HEK293 (cell line): ENCODE results near the gene TAAR5.
A peak's percentile ranks its signal among the peaks of the same experiment; 100 is the strongest.

Experiments
- CTCF ChIA-PET: fragments of 350-600 bp; formaldehyde crosslinking; extraction: SDS; loops from one replicate; lab custom pipeline; 2021; ENCODE audit warnings: antibody characterized with exemption; lab: Yijun Ruan, JAX
- POLR2A ChIA-PET: fragments of 300-600 bp; formaldehyde crosslinking; extraction: SDS; loops from one replicate; lab custom pipeline; 2020; ENCODE audit warnings: antibody characterized with exemption, inconsistent platforms; lab: Yijun Ruan, JAX
- H3K27ac ChIP-seq: fragments of 200-500 bp; sonication (Bioruptor generic); 2 replicates; pipeline ENCODE4 v1.5.1; 2014; ENCODE audit warnings: low read depth, low read length, control low read depth, inconsistent platforms; ENCODE audit errors: extremely low read depth
- H3K36me3 ChIP-seq, 2 experiments: fragments of 200-500 bp in 1 of 2; sonication (Bioruptor generic) in 1 of 2; 1 replicate in 1 of 2; 2 replicates in 1 of 2; pipeline ENCODE4 v1.5.1; 2014 to 2017; ENCODE audit warnings: inconsistent platforms in 2 of 2, low read length in 2 of 2; ENCODE audit not compliant: control insufficient read depth in 2 of 2, insufficient read depth in 1 of 2
- H3K4me1 ChIP-seq: fragments of 200-500 bp; sonication (Bioruptor generic); 2 replicates; pipeline ENCODE4 v1.5.1; 2014; ENCODE audit warnings: mild to moderate bottlenecking, low read length, inconsistent platforms; ENCODE audit not compliant: control insufficient read depth, insufficient read depth
- H3K4me3 ChIP-seq: 2 replicates; pipeline ENCODE4 v1.5.1; 2011; ENCODE audit warnings: low read depth, mild to moderate bottlenecking, control low read depth, low read length, moderate library complexity
- H3K9me3 ChIP-seq: fragments of 200-500 bp; sonication (Bioruptor generic); 2 replicates; pipeline ENCODE4 v1.5.1; 2014; ENCODE audit warnings: low read depth, low read length, inconsistent platforms; ENCODE audit not compliant: control insufficient read depth, insufficient read depth
- SALL2 ChIP-seq: fragments of 450-650 bp; formaldehyde crosslinking; IDR thresholded peaks from 2 replicates; pipeline ENCODE4 v1.5.0; 2017; ENCODE audit warnings: missing biosample characterization, mild to moderate bottlenecking, missing genetic modification characterization, borderline replicate concordance
- SP3 ChIP-seq: fragments of 450-650 bp; formaldehyde crosslinking; IDR thresholded peaks from 2 replicates; pipeline ENCODE4 v1.5.1; 2016; ENCODE audit warnings: missing biosample characterization, missing genetic modification characterization
- TCF7L2 ChIP-seq: IDR thresholded peaks from 2 replicates; pipeline ENCODE4 v1.6.1; 2011; ENCODE audit warnings: low read depth, mild to moderate bottlenecking, inconsistent platforms, low read length, moderate library complexity, borderline replicate concordance
- ZFP41 ChIP-seq: fragments of 450-650 bp; formaldehyde crosslinking; IDR thresholded peaks from 2 replicates; pipeline ENCODE4 v1.5.1; 2016; ENCODE audit warnings: missing biosample characterization, missing genetic modification characterization, borderline replicate concordance
- ZNF2 ChIP-seq: fragments of 450-650 bp; formaldehyde crosslinking; IDR thresholded peaks from 2 replicates; pipeline ENCODE4 v1.5.1; 2016; ENCODE audit warnings: missing biosample characterization, missing genetic modification characterization
- ZNF23 ChIP-seq: fragments of 450-650 bp; formaldehyde crosslinking; IDR thresholded peaks from 2 replicates; pipeline ENCODE4 v1.5.1; 2016; ENCODE audit warnings: missing biosample characterization, missing genetic modification characterization, borderline replicate concordance
- ZNF350 ChIP-seq: fragments of 450-650 bp; formaldehyde crosslinking; IDR thresholded peaks from 2 replicates; pipeline ENCODE4 v1.5.0; 2017; ENCODE audit warnings: missing biosample characterization, mild to moderate bottlenecking, missing genetic modification characterization
- ZNF362 ChIP-seq: fragments of 450-650 bp; formaldehyde crosslinking; IDR thresholded peaks from 2 replicates; pipeline ENCODE4 v1.5.1; 2016; ENCODE audit warnings: missing biosample characterization, missing genetic modification characterization
- ZNF404 ChIP-seq: fragments of 450-650 bp; formaldehyde crosslinking; IDR thresholded peaks from 2 replicates; pipeline ENCODE4 v1.5.1; 2017; ENCODE audit warnings: missing biosample characterization, missing genetic modification characterization
- ZNF529 ChIP-seq: fragments of 450-650 bp; formaldehyde crosslinking; IDR thresholded peaks from 2 replicates; pipeline ENCODE4 v1.5.1; 2017; ENCODE audit warnings: missing genetic modification characterization, missing biosample characterization; ENCODE audit not compliant: insufficient replicate concordance
- ZNF571 ChIP-seq: fragments of 450-650 bp; formaldehyde crosslinking; IDR thresholded peaks from 2 replicates; pipeline ENCODE4 v1.5.0; 2017; ENCODE audit warnings: missing biosample characterization, missing genetic modification characterization
- ZNF610 ChIP-seq: fragments of 450-650 bp; formaldehyde crosslinking; IDR thresholded peaks from 2 replicates; pipeline ENCODE4 v1.5.1; 2016; ENCODE audit warnings: missing biosample characterization, missing genetic modification characterization, borderline replicate concordance
- ZNF660 ChIP-seq: fragments of 450-650 bp; IDR thresholded peaks from 2 replicates; pipeline ENCODE4 v1.5.1; 2018; ENCODE audit warnings: missing biosample characterization, mild to moderate bottlenecking, missing genetic modification characterization
- ZNF677 ChIP-seq: fragments of 450-650 bp; IDR thresholded peaks from 2 replicates; pipeline ENCODE4 v1.5.0; 2018; ENCODE audit warnings: missing biosample characterization, mild to moderate bottlenecking, missing genetic modification characterization, moderate library complexity
- ZNF792 ChIP-seq: fragments of 450-650 bp; formaldehyde crosslinking; IDR thresholded peaks from 2 replicates; pipeline ENCODE4 v1.5.1; 2016; ENCODE audit warnings: missing biosample characterization, missing genetic modification characterization
- ZSCAN30 ChIP-seq: fragments of 450-650 bp; IDR thresholded peaks from 2 replicates; pipeline ENCODE4 v1.5.1; 2018; ENCODE audit warnings: missing biosample characterization, mild to moderate bottlenecking, missing genetic modification characterization, moderate library complexity
- TF ChIP-seq, protein P1 (sequence below): fragments of 450-650 bp; formaldehyde crosslinking; IDR thresholded peaks from 2 replicates; pipeline ENCODE4 v1.5.1; 2016; ENCODE audit warnings: missing biosample characterization, missing genetic modification characterization
- TF ChIP-seq, protein P2 (sequence below): sonication (generic); formaldehyde crosslinking; IDR thresholded peaks from 2 replicates; pipeline ENCODE4 v1.8.1; 2022; ENCODE audit warnings: mild to moderate bottlenecking, moderate library complexity, missing genetic modification reagents
- TF ChIP-seq, protein P3 (sequence below): fragments of 450-650 bp; formaldehyde crosslinking; conservative IDR thresholded peaks from 2 replicates; pipeline ENCODE4 v1.5.1; 2016; ENCODE audit warnings: low read depth, missing biosample characterization, missing genetic modification characterization

TAAR5 gene

GRCh38 chr6:132569170-132569569 is 20.4 kb downstream of the TAAR5 start:
- H3K4me1 ChIP-seq, result no peaks in the 10 kb centered on the region
- TF ChIP-seq, protein P1, sequence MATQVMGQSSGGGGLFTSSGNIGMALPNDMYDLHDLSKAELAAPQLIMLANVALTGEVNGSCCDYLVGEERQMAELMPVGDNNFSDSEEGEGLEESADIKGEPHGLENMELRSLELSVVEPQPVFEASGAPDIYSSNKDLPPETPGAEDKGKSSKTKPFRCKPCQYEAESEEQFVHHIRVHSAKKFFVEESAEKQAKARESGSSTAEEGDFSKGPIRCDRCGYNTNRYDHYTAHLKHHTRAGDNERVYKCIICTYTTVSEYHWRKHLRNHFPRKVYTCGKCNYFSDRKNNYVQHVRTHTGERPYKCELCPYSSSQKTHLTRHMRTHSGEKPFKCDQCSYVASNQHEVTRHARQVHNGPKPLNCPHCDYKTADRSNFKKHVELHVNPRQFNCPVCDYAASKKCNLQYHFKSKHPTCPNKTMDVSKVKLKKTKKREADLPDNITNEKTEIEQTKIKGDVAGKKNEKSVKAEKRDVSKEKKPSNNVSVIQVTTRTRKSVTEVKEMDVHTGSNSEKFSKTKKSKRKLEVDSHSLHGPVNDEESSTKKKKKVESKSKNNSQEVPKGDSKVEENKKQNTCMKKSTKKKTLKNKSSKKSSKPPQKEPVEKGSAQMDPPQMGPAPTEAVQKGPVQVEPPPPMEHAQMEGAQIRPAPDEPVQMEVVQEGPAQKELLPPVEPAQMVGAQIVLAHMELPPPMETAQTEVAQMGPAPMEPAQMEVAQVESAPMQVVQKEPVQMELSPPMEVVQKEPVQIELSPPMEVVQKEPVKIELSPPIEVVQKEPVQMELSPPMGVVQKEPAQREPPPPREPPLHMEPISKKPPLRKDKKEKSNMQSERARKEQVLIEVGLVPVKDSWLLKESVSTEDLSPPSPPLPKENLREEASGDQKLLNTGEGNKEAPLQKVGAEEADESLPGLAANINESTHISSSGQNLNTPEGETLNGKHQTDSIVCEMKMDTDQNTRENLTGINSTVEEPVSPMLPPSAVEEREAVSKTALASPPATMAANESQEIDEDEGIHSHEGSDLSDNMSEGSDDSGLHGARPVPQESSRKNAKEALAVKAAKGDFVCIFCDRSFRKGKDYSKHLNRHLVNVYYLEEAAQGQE (tag by site-specific recombination), result no peak
- CTCF ChIA-PET, result no interaction called here
- H3K36me3 ChIP-seq, result no peaks in the 10 kb centered on the region
- H3K27ac ChIP-seq, result no peak overlapping the region
- H3K9me3 ChIP-seq, result no peaks in the 10 kb centered on the region
- H3K4me3 ChIP-seq, result no peak overlapping the region
- POLR2A ChIA-PET, result no interaction called here

GRCh38 chr6:132568611-132569010 is 20.9 kb downstream of the TAAR5 start:
- Histone ChIP-seq H3K4me3 (no peak overlapping the region), H3K9me3 (no peaks in the 10 kb centered on the region), H3K36me3 (no peaks in the 10 kb centered on the region), H3K4me1 (no peaks in the 10 kb centered on the region), H3K27ac (no peak overlapping the region)
- ChIA-PET POLR2A (no interaction called here), CTCF (no interaction called here)
- no peak for TF ChIP-seq SP3
- TF ChIP-seq ZNF2 (tag by site-specific recombination), result no peak
- no peak for TF ChIP-seq ZNF660 (tag by site-specific recombination)
- no peak for TF ChIP-seq ZNF404 (tag by site-specific recombination)
- no peak for TF ChIP-seq TCF7L2
- no peak for TF ChIP-seq ZSCAN30 (tag by site-specific recombination)
- TF ChIP-seq ZNF610 (tag by site-specific recombination), result no peak
- no peak for TF ChIP-seq ZNF529 (tag by site-specific recombination)
- TF ChIP-seq ZNF571 (tag by site-specific recombination), result no peak
- no peak for TF ChIP-seq ZNF677 (tag by site-specific recombination)
- no peak for TF ChIP-seq ZNF792
- TF ChIP-seq SALL2 (tag by site-specific recombination), result no peak
- no peak for TF ChIP-seq ZNF350 (tag by site-specific recombination)
- no peak for TF ChIP-seq ZFP41

GRCh38 chr6:132567566-132567965 is 22.0 kb downstream of the TAAR5 start:
- H3K9me3 ChIP-seq, result no peaks in the 10 kb centered on the region
- H3K27ac ChIP-seq, result no peak overlapping the region
- no peak overlapping the region for H3K4me3 ChIP-seq
- no peaks in the 10 kb centered on the region for H3K4me1 ChIP-seq
- CTCF ChIA-PET, result no interaction called here
- POLR2A ChIA-PET, result no interaction called here
- H3K36me3 ChIP-seq, result no peaks in the 10 kb centered on the region
- TF ChIP-seq ZNF23 (tag by site-specific recombination) (no peak), ZNF362 (tag by site-specific recombination) (no peak)
- TF ChIP-seq, protein P2, sequence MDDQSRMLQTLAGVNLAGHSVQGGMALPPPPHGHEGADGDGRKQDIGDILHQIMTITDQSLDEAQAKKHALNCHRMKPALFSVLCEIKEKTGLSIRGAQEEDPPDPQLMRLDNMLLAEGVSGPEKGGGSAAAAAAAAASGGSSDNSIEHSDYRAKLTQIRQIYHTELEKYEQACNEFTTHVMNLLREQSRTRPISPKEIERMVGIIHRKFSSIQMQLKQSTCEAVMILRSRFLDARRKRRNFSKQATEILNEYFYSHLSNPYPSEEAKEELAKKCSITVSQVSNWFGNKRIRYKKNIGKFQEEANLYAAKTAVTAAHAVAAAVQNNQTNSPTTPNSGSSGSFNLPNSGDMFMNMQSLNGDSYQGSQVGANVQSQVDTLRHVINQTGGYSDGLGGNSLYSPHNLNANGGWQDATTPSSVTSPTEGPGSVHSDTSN (CRISPR knock-in tag), result no peak
- TF ChIP-seq, protein P3, sequence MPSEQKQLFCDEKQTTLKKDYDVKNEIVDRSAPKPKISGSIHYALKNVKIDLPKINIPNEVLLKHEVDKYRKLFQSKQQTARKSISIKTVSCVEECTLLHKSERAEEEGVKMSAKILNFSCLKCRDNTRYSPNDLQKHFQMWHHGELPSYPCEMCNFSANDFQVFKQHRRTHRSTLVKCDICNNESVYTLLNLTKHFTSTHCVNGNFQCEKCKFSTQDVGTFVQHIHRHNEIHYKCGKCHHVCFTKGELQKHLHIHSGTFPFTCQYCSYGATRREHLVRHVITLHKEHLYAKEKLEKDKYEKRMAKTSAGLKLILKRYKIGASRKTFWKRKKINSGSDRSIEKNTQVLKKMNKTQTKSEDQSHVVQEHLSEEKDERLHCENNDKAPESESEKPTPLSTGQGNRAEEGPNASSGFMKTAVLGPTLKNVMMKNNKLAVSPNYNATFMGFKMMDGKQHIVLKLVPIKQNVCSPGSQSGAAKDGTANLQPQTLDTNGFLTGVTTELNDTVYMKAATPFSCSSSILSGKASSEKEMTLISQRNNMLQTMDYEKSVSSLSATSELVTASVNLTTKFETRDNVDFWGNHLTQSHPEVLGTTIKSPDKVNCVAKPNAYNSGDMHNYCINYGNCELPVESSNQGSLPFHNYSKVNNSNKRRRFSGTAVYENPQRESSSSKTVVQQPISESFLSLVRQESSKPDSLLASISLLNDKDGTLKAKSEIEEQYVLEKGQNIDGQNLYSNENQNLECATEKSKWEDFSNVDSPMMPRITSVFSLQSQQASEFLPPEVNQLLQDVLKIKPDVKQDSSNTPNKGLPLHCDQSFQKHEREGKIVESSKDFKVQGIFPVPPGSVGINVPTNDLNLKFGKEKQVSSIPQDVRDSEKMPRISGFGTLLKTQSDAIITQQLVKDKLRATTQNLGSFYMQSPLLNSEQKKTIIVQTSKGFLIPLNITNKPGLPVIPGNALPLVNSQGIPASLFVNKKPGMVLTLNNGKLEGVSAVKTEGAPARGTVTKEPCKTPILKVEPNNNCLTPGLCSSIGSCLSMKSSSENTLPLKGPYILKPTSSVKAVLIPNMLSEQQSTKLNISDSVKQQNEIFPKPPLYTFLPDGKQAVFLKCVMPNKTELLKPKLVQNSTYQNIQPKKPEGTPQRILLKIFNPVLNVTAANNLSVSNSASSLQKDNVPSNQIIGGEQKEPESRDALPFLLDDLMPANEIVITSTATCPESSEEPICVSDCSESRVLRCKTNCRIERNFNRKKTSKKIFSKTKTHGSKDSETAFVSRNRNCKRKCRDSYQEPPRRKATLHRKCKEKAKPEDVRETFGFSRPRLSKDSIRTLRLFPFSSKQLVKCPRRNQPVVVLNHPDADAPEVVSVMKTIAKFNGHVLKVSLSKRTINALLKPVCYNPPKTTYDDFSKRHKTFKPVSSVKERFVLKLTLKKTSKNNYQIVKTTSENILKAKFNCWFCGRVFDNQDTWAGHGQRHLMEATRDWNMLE (tag by site-specific recombination), result peak; percentile 64; the same call in 1 of the 2 replicates
